ENCODE data around the gene SLC4A1AP.

DNA sequence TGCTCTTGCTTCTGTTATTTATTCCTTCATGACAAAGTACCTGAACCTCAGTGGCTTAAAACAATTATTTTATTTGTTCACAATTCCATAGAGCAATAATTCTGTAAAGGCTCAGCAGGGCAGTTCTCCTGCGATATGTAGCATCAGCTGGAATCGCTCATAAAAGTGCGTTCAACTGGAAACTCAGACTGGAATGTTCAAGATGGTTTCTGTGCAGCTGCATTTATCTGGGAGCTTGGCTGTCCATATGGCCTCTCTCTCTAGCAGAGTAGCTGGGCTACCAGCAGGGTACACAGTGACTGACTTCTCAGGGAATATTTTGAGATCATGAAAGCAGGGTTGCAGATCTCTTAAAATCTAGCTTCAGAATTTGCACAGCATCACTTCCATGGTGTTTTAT is 48.4 kb upstream of the SLC4A1AP start:
- TF ChIP-seq, protein P1, sequence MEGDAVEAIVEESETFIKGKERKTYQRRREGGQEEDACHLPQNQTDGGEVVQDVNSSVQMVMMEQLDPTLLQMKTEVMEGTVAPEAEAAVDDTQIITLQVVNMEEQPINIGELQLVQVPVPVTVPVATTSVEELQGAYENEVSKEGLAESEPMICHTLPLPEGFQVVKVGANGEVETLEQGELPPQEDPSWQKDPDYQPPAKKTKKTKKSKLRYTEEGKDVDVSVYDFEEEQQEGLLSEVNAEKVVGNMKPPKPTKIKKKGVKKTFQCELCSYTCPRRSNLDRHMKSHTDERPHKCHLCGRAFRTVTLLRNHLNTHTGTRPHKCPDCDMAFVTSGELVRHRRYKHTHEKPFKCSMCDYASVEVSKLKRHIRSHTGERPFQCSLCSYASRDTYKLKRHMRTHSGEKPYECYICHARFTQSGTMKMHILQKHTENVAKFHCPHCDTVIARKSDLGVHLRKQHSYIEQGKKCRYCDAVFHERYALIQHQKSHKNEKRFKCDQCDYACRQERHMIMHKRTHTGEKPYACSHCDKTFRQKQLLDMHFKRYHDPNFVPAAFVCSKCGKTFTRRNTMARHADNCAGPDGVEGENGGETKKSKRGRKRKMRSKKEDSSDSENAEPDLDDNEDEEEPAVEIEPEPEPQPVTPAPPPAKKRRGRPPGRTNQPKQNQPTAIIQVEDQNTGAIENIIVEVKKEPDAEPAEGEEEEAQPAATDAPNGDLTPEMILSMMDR (conservative IDR thresholded peaks at IDR 0.05; ENCODE audit: low read depth in 2 of 2): no peak
- TF ChIP-seq EZH2 (IDR thresholded peaks at IDR 0.05; ENCODE audit: low read depth, unreplicated experiment) (no peak), REST (IDR thresholded peaks at IDR 0.05; ENCODE audit: unreplicated experiment) (no peak), POLR2AphosphoS5 (IDR thresholded peaks at IDR 0.05; ENCODE audit: low read depth) (no peak)

All from GM23338 (cell line).